Measurements from ENCODE around the gene SMCO2. TPM values are rescaled to one million over a fixed set of nuclear protein-coding genes. Genes with fewer than 3 reads are reported as not detected.

The SMCO2 gene
- total RNA-seq, 1 donor from 2014 or later, result not detected

- intact Hi-C loops (cut with DNase I), result no loop called here
- ATAC-seq, result no peak
- no peak for DNase-seq (ENCODE audit: missing footprints)
Measured at GRCh38 chr12:27488479-27488878, 41.9 kb downstream of the SMCO2 start.

GRCh38 chr12:27491226-27491625, 44.7 kb downstream of the SMCO2 start:
- intact Hi-C loops (cut with DNase I), result no loop called here
- ATAC-seq (no peak), DNase-seq (ENCODE audit: missing footprints) (no peak)

- DNase-seq (ENCODE audit: missing footprints) (no peak), ATAC-seq (no peak)
- intact Hi-C loops (cut with DNase I), result no loop called here
Measured at GRCh38 chr12:27493260-27493940, 46.9 kb downstream of the SMCO2 start.

GRCh38 chr12:27497446-27497845, 50.9 kb downstream of the SMCO2 start:
- intact Hi-C loops (cut with DNase I), result no loop called here
- ATAC-seq, result no peak

GRCh38 chr12:27498149-27498548, 51.6 kb downstream of the SMCO2 start:
- DNase-seq (ENCODE audit: missing footprints), result no peak
- ATAC-seq, result no peak
- intact Hi-C loops (cut with DNase I), result no loop called here

More at GRCh38 chr12:27497446-27497845, 50.9 kb downstream of the SMCO2 start:
- no peak for DNase-seq (ENCODE audit: missing footprints)

GRCh38 chr12:27498761-27499160, 52.2 kb downstream of the SMCO2 start:
- intact Hi-C loops (cut with DNase I), result no loop called here
- ATAC-seq, result no peak

GRCh38 chr12:27499377-27499776, 52.8 kb downstream of the SMCO2 start:
- intact Hi-C loops (cut with DNase I), result no loop called here
- no peak for DNase-seq (ENCODE audit: missing footprints)

More at GRCh38 chr12:27498761-27499160, 52.2 kb downstream of the SMCO2 start:
- no peak for DNase-seq (ENCODE audit: missing footprints)

GRCh38 chr12:27500546-27500945, 54.0 kb downstream of the SMCO2 start:
- DNase-seq (ENCODE audit: missing footprints), result no peak
- intact Hi-C loops (cut with DNase I), result no loop called here
- ATAC-seq, result no peak

More at GRCh38 chr12:27499377-27499776, 52.8 kb downstream of the SMCO2 start:
- ATAC-seq, result no peak

- DNase-seq (ENCODE audit: missing footprints) (no peak), ATAC-seq (no peak)
- intact Hi-C loops (cut with DNase I), result no loop called here
Measured at GRCh38 chr12:27502021-27502435, 55.5 kb downstream of the SMCO2 start.

- DNase-seq (ENCODE audit: missing footprints) (no peak), ATAC-seq (peak; percentile 26)
- intact Hi-C loops (cut with DNase I), result no loop called here
Measured at GRCh38 chr12:27504507-27504906, 58.0 kb downstream of the SMCO2 start.

GRCh38 chr12:27505109-27505508, 58.6 kb downstream of the SMCO2 start:
- DNase-seq (ENCODE audit: missing footprints), result no peak
- no peak for ATAC-seq
- intact Hi-C loops (cut with DNase I), result no loop called here

GRCh38 chr12:27505761-27506160, 59.2 kb downstream of the SMCO2 start:
- DNase-seq (ENCODE audit: missing footprints) (no peak), ATAC-seq (peak; percentile 11)
- intact Hi-C loops (cut with DNase I), result no loop called here

- ATAC-seq (peak; percentile 96), DNase-seq (ENCODE audit: missing footprints) (peak; percentile 74)
- intact Hi-C loops (cut with DNase I), result no loop called here
Measured at GRCh38 chr12:27506645-27507189, 60.2 kb downstream of the SMCO2 start.

- intact Hi-C loops (cut with DNase I), result no loop called here
- no peak for ATAC-seq
- no peak for DNase-seq (ENCODE audit: missing footprints)
Measured at GRCh38 chr12:27508736-27509431, 62.3 kb downstream of the SMCO2 start.

- ATAC-seq, result peak; percentile 61
- no peak for DNase-seq (ENCODE audit: missing footprints)
- intact Hi-C loops (cut with DNase I), result no loop called here
Measured at GRCh38 chr12:27511031-27511722, 64.6 kb downstream of the SMCO2 start.

GRCh38 chr12:27511723-27512045, 65.1 kb downstream of the SMCO2 start:
- DNase-seq (ENCODE audit: missing footprints) (no peak), ATAC-seq (peak; percentile 61)
- intact Hi-C loops (cut with DNase I), result no loop called here

GRCh38 chr12:27513155-27513824, 66.8 kb downstream of the SMCO2 start:
- intact Hi-C loops (cut with DNase I), result no loop called here
- no peak for ATAC-seq
- DNase-seq (ENCODE audit: missing footprints), result no peak

- intact Hi-C loops (cut with DNase I), result no loop called here
- ATAC-seq (no peak), DNase-seq (ENCODE audit: missing footprints) (no peak)
Measured at GRCh38 chr12:27515671-27516070, 69.1 kb downstream of the SMCO2 start.

- no peak for ATAC-seq
- DNase-seq (ENCODE audit: missing footprints), result no peak
- intact Hi-C loops (cut with DNase I), result no loop called here
Measured at GRCh38 chr12:27516625-27517024, 70.1 kb downstream of the SMCO2 start.

All from Right ventricle myocardium inferior (tissue), 1 donor.